Mesendoderm (in vitro differentiated cells): ENCODE measurements around the gene GAB2.

Experiments
- DNase-seq: peaks from one replicate; pipeline ENCODE4 v3.0.0; 2013
- H2AK5ac ChIP-seq: 2 replicates; pipeline ENCODE4 v1.6.1; 2013; ENCODE audit warnings: low read length, inconsistent platforms
- H2BK120ac ChIP-seq: 2 replicates; pipeline ENCODE4 v1.6.1; 2013; ENCODE audit warnings: low read depth, mild to moderate bottlenecking, low read length, moderate library complexity, mixed read lengths
- H2BK15ac ChIP-seq: replicated peaks from 2 replicates; pipeline ENCODE4 v1.6.1; 2013; ENCODE audit warnings: low read depth, mild to moderate bottlenecking, moderate library complexity
- H2BK5ac ChIP-seq: 2 replicates; pipeline ENCODE4 v1.6.1; 2013; ENCODE audit warnings: low read length, inconsistent platforms
- H3K18ac ChIP-seq: 2 replicates; pipeline ENCODE4 v1.6.1; 2013; ENCODE audit warnings: mild to moderate bottlenecking, low read length, mixed read lengths
- H3K23ac ChIP-seq: one replicate; pipeline ENCODE4 v1.6.1; 2013; ENCODE audit warnings: low read length
- H3K27ac ChIP-seq: 2 replicates; pipeline ENCODE4 v1.5.1; 2013; ENCODE audit warnings: low read depth, mild to moderate bottlenecking, inconsistent platforms, low read length, moderate library complexity
- H3K27me3 ChIP-seq: 2 replicates; pipeline ENCODE4 v1.6.1; 2013; ENCODE audit warnings: low read length, control low read depth, mild to moderate bottlenecking, inconsistent platforms; ENCODE audit not compliant: insufficient read depth, poor library complexity
- H3K36me3 ChIP-seq: 2 replicates; pipeline ENCODE4 v1.6.1; 2013; ENCODE audit warnings: low read length, inconsistent platforms; ENCODE audit not compliant: control insufficient read depth, insufficient read depth
- H3K4ac ChIP-seq: one replicate; pipeline ENCODE4 v1.6.1; 2013; ENCODE audit warnings: low read depth, mild to moderate bottlenecking, low read length, moderate library complexity
- H3K4me1 ChIP-seq: 2 replicates; pipeline ENCODE4 v1.6.1; 2013; ENCODE audit warnings: low read depth, low read length, inconsistent platforms; ENCODE audit not compliant: control insufficient read depth
- H3K4me2 ChIP-seq: 2 replicates; pipeline ENCODE4 v1.6.1; 2013; ENCODE audit warnings: low read length
- H3K4me3 ChIP-seq: 2 replicates; pipeline ENCODE4 v1.5.1; 2013; ENCODE audit warnings: mild to moderate bottlenecking, low read length
- H3K56ac ChIP-seq: one replicate; pipeline ENCODE4 v1.6.1; 2013; ENCODE audit warnings: low read length
- H3K79me1 ChIP-seq: 2 replicates; pipeline ENCODE4 v1.6.1; 2013; ENCODE audit warnings: low read length, inconsistent platforms
- H3K79me2 ChIP-seq: 2 replicates; pipeline ENCODE4 v1.6.1; 2013; ENCODE audit warnings: mild to moderate bottlenecking, low read length; ENCODE audit not compliant: control insufficient read depth, insufficient read depth
- H3K9ac ChIP-seq: 2 replicates; pipeline ENCODE4 v1.6.1; 2013; ENCODE audit warnings: low read length, inconsistent platforms
- H4K5ac ChIP-seq: one replicate; pipeline ENCODE4 v1.6.1; 2013; ENCODE audit warnings: low read length
- H4K8ac ChIP-seq: one replicate; pipeline ENCODE4 v1.6.1; 2013; ENCODE audit warnings: low read depth, mild to moderate bottlenecking, control low read depth, low read length, moderate library complexity
- WGBS: extraction: QIAGEN DNeasy Blood & Tissue Kit; methylation state at CpG from one replicate; pipeline ENCODE4 v1.1.7; 2013; ENCODE audit warnings: low lambda C conversion rate, missing lambda C conversion rate; ENCODE audit not compliant: insufficient coverage; ENCODE audit errors: extremely low coverage; 5-methylcytosine and 5-hydroxymethylcytosine counted together

GAB2 gene

DNA sequence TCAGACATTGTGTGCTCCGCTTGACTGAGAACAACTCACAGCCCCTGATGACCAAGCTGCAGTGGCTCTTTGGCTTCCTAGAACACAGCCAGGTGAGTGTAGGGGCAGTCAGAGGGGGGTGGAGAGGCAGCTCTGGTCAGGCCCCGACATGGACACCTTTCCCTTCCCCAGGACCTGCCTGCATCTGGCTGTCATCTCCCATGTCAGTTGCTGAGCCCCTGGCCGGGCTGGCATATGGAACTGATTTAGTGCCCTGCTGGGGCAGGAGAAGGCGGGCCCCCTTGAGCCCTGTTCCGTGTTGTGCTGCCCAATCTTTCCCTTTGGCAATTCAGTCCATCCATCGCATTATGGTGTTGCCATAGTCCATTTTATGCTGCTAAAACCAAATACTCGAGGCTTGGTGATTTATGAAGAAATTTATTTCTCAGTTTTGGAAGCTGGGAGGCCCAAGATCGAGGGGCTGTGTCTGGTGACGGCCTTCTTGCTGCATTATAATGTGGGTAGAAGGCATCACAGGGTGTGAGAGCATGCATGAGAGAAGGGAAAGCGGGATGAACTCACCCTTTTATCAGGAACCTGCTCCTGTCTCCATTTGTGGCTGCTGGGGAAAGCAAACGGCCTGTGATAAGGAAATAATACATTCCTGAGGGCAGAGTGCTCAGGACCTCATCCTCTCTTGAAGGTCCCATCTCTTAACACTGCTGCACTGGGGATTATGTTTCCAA is 209.9 kb downstream of the GAB2 start:
- Histone ChIP-seq H3K4me2 (no peak overlapping the region), H3K18ac (no peak overlapping the region), H3K27ac (no peak overlapping the region), H3K27me3 (no peaks in the 10 kb centered on the region), H4K5ac (no peak overlapping the region), H3K4me1 (peaks cover 1% of the 10 kb centered on the region), H3K4ac (no peak overlapping the region), H4K8ac (no peak overlapping the region), H2BK5ac (no peak overlapping the region), H2BK120ac (no peak overlapping the region), H3K9ac (no peak overlapping the region), H2AK5ac (no peak overlapping the region), H3K4me3 (no peak overlapping the region), H2BK15ac (no peak overlapping the region), H3K79me1 (no peaks in the 10 kb centered on the region), H3K56ac (no peak overlapping the region), H3K23ac (no peak overlapping the region), H3K79me2 (no peaks in the 10 kb centered on the region), H3K36me3 (no peaks in the 10 kb centered on the region)
- peak; percentile 70 for DNase-seq
- no CpG with 5 or more reads among the region's 11 CpGs for WGBS

DNA sequence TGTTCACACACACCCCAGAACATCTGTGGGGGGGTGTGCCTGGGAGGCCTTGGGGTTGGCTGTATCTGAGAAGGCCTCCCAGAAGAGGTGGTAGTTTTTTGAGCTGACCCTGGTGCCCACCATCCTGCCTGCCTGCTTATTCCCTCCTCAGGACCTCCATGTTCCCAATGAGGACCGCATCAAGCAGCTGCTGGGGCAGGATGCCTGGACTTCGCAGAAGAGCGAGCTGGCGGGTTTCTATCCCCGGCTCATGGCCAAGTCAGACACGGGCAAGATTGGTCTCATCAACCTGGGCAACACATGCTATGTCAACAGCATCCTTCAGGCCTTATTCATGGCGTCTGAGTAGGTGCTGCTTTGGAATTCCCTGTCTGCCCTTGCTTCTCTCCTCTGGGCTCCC is 211.9 kb downstream of the GAB2 start:
- peaks cover 1% of the 10 kb centered on the region for H3K4me1 ChIP-seq
- no peak overlapping the region for H3K18ac ChIP-seq
- H3K79me1 ChIP-seq: no peaks in the 10 kb centered on the region
- no peak overlapping the region for H2BK120ac ChIP-seq
- H3K4ac ChIP-seq: no peak overlapping the region
- H3K4me3 ChIP-seq: no peak overlapping the region
- H4K5ac ChIP-seq: no peak overlapping the region
- no peak overlapping the region for H3K4me2 ChIP-seq
- H2BK15ac ChIP-seq: no peak overlapping the region
- no peak overlapping the region for H4K8ac ChIP-seq
- H3K27ac ChIP-seq: no peak overlapping the region
- H3K9ac ChIP-seq: no peak overlapping the region
- H3K23ac ChIP-seq: no peak overlapping the region
- WGBS: no CpG with 5 or more reads among the region's 7 CpGs
- no peak overlapping the region for H2AK5ac ChIP-seq
- H3K36me3 ChIP-seq: no peaks in the 10 kb centered on the region
- no peaks in the 10 kb centered on the region for H3K27me3 ChIP-seq
- no peak overlapping the region for H3K56ac ChIP-seq
- DNase-seq: no peak
- H2BK5ac ChIP-seq: no peak overlapping the region
- H3K79me2 ChIP-seq: no peaks in the 10 kb centered on the region

DNA sequence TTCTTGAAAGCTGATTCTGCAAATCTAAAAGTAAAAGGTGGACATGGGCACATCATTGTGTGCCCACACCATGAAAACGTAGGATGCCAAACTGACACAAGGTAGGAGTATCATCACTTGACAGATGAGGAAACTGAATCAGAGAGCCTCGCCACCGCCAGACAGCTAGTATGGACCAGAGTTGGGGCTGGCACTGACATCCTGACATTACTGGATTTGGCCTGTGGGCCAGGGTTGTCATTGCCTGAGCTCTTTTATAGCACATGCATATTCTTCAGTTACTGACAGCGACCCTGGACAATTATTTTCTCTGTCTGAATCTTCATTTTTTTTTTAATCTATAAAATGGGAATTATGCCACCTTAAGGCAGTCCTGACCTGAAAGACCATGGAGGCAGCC is 212.4 kb downstream of the GAB2 start:
- H3K36me3 ChIP-seq: no peaks in the 10 kb centered on the region
- H3K27me3 ChIP-seq: no peaks in the 10 kb centered on the region
- H4K5ac ChIP-seq: no peak overlapping the region
- H3K9ac ChIP-seq: no peak overlapping the region
- no peak for DNase-seq
- no peak overlapping the region for H2BK5ac ChIP-seq
- no peak overlapping the region for H2BK15ac ChIP-seq
- no peak overlapping the region for H3K4me2 ChIP-seq
- no CpG with 5 or more reads among the region's 4 CpGs for WGBS
- H2AK5ac ChIP-seq: no peak overlapping the region
- H3K18ac ChIP-seq: no peak overlapping the region
- H3K4me1 ChIP-seq: peaks cover 1% of the 10 kb centered on the region
- H3K79me1 ChIP-seq: no peaks in the 10 kb centered on the region
- no peak overlapping the region for H2BK120ac ChIP-seq
- H3K79me2 ChIP-seq: no peaks in the 10 kb centered on the region
- no peak overlapping the region for H3K4ac ChIP-seq
- no peak overlapping the region for H3K56ac ChIP-seq
- H4K8ac ChIP-seq: no peak overlapping the region
- no peak overlapping the region for H3K23ac ChIP-seq
- H3K4me3 ChIP-seq: no peak overlapping the region
- H3K27ac ChIP-seq: no peak overlapping the region

DNA sequence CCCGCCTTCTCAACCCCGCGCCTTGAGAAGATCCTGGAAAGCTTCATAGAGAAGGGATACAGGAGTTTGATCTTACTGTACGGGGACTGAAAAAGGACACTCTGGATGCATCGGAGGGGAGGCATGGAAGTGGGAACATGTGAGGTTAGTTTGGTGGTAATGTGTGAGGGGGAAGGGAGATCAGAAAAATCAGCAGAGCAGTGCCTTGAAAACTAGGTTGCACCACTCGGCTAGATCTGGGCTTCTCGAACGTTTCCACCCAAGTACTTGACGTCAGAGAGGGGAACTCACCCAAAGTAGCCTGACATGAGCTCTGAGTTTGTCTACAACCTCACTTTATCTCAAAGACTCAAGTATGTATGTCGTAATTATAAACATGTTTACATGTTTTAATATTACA is 214.4 kb downstream of the GAB2 start:
- no peak overlapping the region for H2BK15ac ChIP-seq
- no peaks in the 10 kb centered on the region for H3K36me3 ChIP-seq
- no peak overlapping the region for H2BK5ac ChIP-seq
- no peak overlapping the region for H3K56ac ChIP-seq
- no peak overlapping the region for H3K9ac ChIP-seq
- H3K4me1 ChIP-seq: peaks cover 1% of the 10 kb centered on the region
- no peak overlapping the region for H2AK5ac ChIP-seq
- DNase-seq: no peak
- H3K4me2 ChIP-seq: no peak overlapping the region
- no peak overlapping the region for H4K5ac ChIP-seq
- H3K79me2 ChIP-seq: no peaks in the 10 kb centered on the region
- H3K18ac ChIP-seq: no peak overlapping the region
- no peak overlapping the region for H4K8ac ChIP-seq
- H3K23ac ChIP-seq: no peak overlapping the region
- H3K4ac ChIP-seq: no peak overlapping the region
- no peaks in the 10 kb centered on the region for H3K79me1 ChIP-seq
- H3K4me3 ChIP-seq: no peak overlapping the region
- no peaks in the 10 kb centered on the region for H3K27me3 ChIP-seq
- WGBS: no CpG with 5 or more reads among the region's 10 CpGs
- no peak overlapping the region for H3K27ac ChIP-seq
- H2BK120ac ChIP-seq: no peak overlapping the region

DNA sequence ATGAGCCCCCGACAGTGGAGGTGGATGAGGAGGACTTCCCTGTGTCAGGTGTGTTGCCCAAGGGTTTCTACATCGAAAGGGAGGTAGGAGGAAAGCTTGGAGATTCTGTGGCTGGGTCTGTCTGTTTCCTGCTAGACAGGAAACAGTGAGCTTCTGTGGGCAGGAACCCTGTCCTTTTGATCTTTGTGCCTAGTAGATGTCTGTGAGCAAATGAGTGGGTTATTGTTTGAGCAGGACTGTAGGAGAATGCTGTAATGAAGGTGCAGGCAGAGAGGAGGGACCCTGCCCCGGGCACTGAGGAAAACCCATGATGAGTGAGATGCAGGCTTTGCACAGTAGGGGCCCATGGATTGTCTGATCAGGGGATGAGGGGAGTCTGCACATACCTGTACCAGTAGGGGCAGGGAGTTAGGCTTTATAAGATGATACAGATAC is 214.9 kb downstream of the GAB2 start:
- H3K23ac ChIP-seq: no peak overlapping the region
- no peak overlapping the region for H3K4me3 ChIP-seq
- no peak overlapping the region for H3K9ac ChIP-seq
- no peak overlapping the region for H2BK15ac ChIP-seq
- no peak overlapping the region for H4K5ac ChIP-seq
- H3K4me2 ChIP-seq: no peak overlapping the region
- no peak overlapping the region for H2BK5ac ChIP-seq
- H3K27ac ChIP-seq: no peak overlapping the region
- no peaks in the 10 kb centered on the region for H3K4me1 ChIP-seq
- no CpG with 5 or more reads among the region's 3 CpGs for WGBS
- no peaks in the 10 kb centered on the region for H3K27me3 ChIP-seq
- no peak overlapping the region for H3K4ac ChIP-seq
- H3K36me3 ChIP-seq: no peaks in the 10 kb centered on the region
- no peak overlapping the region for H2BK120ac ChIP-seq
- H2AK5ac ChIP-seq: no peak overlapping the region
- no peaks in the 10 kb centered on the region for H3K79me1 ChIP-seq
- no peak overlapping the region for H3K56ac ChIP-seq
- no peak overlapping the region for H4K8ac ChIP-seq
- H3K18ac ChIP-seq: no peak overlapping the region
- no peaks in the 10 kb centered on the region for H3K79me2 ChIP-seq
- no peak for DNase-seq
